HepG2 (cell line): Measurements from ENCODE around the gene IFT43. TPM values are rescaled to one million over a fixed set of nuclear protein-coding genes. Genes with fewer than 3 reads are reported as not detected.

Experiments used
- ATAC-seq: fragments of 200-7000 bp; cut with Tn5 transposase; 3 replicates; pipeline ENCODE4 v1.9.1; 2020; ENCODE audit warnings: mild to moderate bottlenecking, moderate library complexity
- BruUV-seq: library from RNA; stranded (reverse); fragments of 400-500 nt; replicated peaks from 2 replicates; lab custom pipeline; 2021; lab: Mats Ljungman, UMichigan
- CTCF ChIA-PET: fragments of 300-600 bp; formaldehyde crosslinking; extraction: SDS; loops from one replicate; lab custom pipeline; 2021; ENCODE audit warnings: low total read pairs, inconsistent platforms, low intra/inter-chr PET ratio; lab: Yijun Ruan, JAX
- POLR2A ChIA-PET: fragments of 350-600 bp; sonication (Branson Sonifier 250); formaldehyde crosslinking; loops from one replicate; lab custom pipeline; 2020; ENCODE audit warnings: antibody characterized with exemption, inconsistent platforms; lab: Yijun Ruan, JAX
- DNase-seq: peaks from one replicate; pipeline ENCODE4 v3.0.0-alpha.2; 2015; ENCODE audit warnings: low spot score
- FAIRE-seq: peaks from 3 replicates; lab custom pipeline; 2011; peaks lifted over from hg19 to GRCh38; lab: Jason Lieb, UNC
- H2AFZ ChIP-seq: one replicate; pipeline ENCODE4 v1.6.1; 2011; ENCODE audit warnings: low read length, inconsistent platforms
- H3K27ac ChIP-seq: fragments of 300-600 bp; 3 replicates; pipeline ENCODE4 v1.8.0; 2011; ENCODE audit warnings: mixed run types, mild to moderate bottlenecking, mixed read lengths, low read length, inconsistent platforms; ENCODE audit not compliant: insufficient read depth; ENCODE audit errors: extremely low read length
- H3K27me3 ChIP-seq, 2 experiments: fragments of 200-600 bp in 1 of 2; 2 replicates in 1 of 2; 3 replicates in 1 of 2; pipeline versions ENCODE4 v1.6.0 to v1.8.0; 2011; ENCODE audit warnings: low read length in 2 of 2, mild to moderate bottlenecking in 2 of 2, moderate library complexity in 2 of 2, inconsistent platforms in 1 of 2; ENCODE audit not compliant: insufficient read depth in 2 of 2, control insufficient read depth in 1 of 2
- H3K36me3 ChIP-seq, 2 experiments: fragments of 200-600 bp in 1 of 2; replicated peaks in 1 of 2; 2 replicates in 1 of 2; 3 replicates in 1 of 2; pipeline versions ENCODE4 v1.5.1 to v1.8.0; 2011; ENCODE audit warnings: low read length in 2 of 2, inconsistent platforms in 1 of 2; ENCODE audit not compliant: insufficient read depth in 2 of 2, control insufficient read depth in 1 of 2
- H3K4me1 ChIP-seq: 2 replicates; pipeline ENCODE4 v1.5.1; 2012; ENCODE audit warnings: low read length, inconsistent platforms; ENCODE audit not compliant: insufficient read depth
- H3K4me2 ChIP-seq: 2 replicates; pipeline ENCODE4 v1.6.0; 2011; ENCODE audit warnings: low read depth, low read length, inconsistent platforms
- H3K4me3 ChIP-seq, 3 experiments: fragments of 200-600 bp in 1 of 3; sonication (generic), shearing (Covaris generic) in 1 of 3; replicated peaks in 1 of 3; 2 replicates each; pipeline ENCODE4 v1.5.1; 2011 to 2016; ENCODE audit warnings: low read length in 3 of 3, inconsistent platforms in 2 of 3, low read depth in 2 of 3, mild to moderate bottlenecking in 2 of 3, control low read depth in 1 of 3, mixed read lengths in 1 of 3; ENCODE audit not compliant: insufficient read depth in 1 of 3
- H3K79me2 ChIP-seq: one replicate; pipeline ENCODE4 v1.6.1; 2011; ENCODE audit warnings: low read length, inconsistent platforms; ENCODE audit not compliant: insufficient read depth
- H3K9ac ChIP-seq: 2 replicates; pipeline ENCODE4 v1.6.0; 2011; ENCODE audit warnings: mild to moderate bottlenecking, low read depth, low read length, inconsistent platforms; ENCODE audit not compliant: insufficient read depth
- H3K9me3 ChIP-seq: 2 replicates; pipeline ENCODE4 v1.5.1; 2012; ENCODE audit warnings: mild to moderate bottlenecking, low read length
- H4K20me1 ChIP-seq: 2 replicates; pipeline ENCODE4 v1.6.0; 2011; ENCODE audit warnings: inconsistent platforms, mild to moderate bottlenecking, low read length, moderate library complexity; ENCODE audit not compliant: insufficient read depth
- ARID5B ChIP-seq: IDR thresholded peaks from 2 replicates; pipeline ENCODE4 v1.4.0; 2020; ENCODE audit warnings: mild to moderate bottlenecking, missing genetic modification reagents
- MBD4 ChIP-seq: IDR thresholded peaks from 2 replicates; pipeline ENCODE4 v1.6.1; 2012; ENCODE audit warnings: low read length, inconsistent platforms, borderline replicate concordance
- MZF1 ChIP-seq: sonication (generic); formaldehyde crosslinking; IDR thresholded peaks from 2 replicates; pipeline ENCODE4 v1.8.1; 2023; ENCODE audit warnings: mild to moderate bottlenecking, missing genetic modification reagents, borderline replicate concordance
- PAWR ChIP-seq: sonication (generic); formaldehyde crosslinking; IDR thresholded peaks from 2 replicates; pipeline ENCODE4 v1.4.0; 2020; ENCODE audit warnings: missing genetic modification reagents, mild to moderate bottlenecking, borderline replicate concordance
- POLR2AphosphoS5 ChIP-seq: IDR thresholded peaks from 2 replicates; pipeline ENCODE4 v1.6.1; 2012; ENCODE audit warnings: low read depth, low read length
- PTBP1 ChIP-seq: fragments of 200-400 bp; formaldehyde crosslinking; IDR thresholded peaks from 2 replicates; pipeline ENCODE4 v1.6.1; 2018; ENCODE audit warnings: low read length, low read depth; ENCODE audit not compliant: poor library complexity, severe bottlenecking
- RXRB ChIP-seq: IDR thresholded peaks from 2 replicates; pipeline ENCODE4 v1.6.1; 2016; ENCODE audit warnings: borderline replicate concordance, missing genetic modification reagents, missing compliant biosample characterization
- ZC3H4 ChIP-seq: sonication (generic); formaldehyde crosslinking; IDR thresholded peaks from 2 replicates; pipeline ENCODE4 v1.4.0; 2020; ENCODE audit warnings: missing genetic modification reagents, borderline replicate concordance
- ZNF121 ChIP-seq: sonication (generic); formaldehyde crosslinking; IDR thresholded peaks from 2 replicates; pipeline ENCODE4 v1.5.0; 2020; ENCODE audit warnings: mild to moderate bottlenecking, missing genetic modification reagents
- ZNF20 ChIP-seq: sonication (generic); formaldehyde crosslinking; IDR thresholded peaks from 2 replicates; pipeline ENCODE4 v1.4.0; 2020; ENCODE audit warnings: mild to moderate bottlenecking, moderate library complexity, missing genetic modification reagents
- ZNF503 ChIP-seq: sonication (generic); formaldehyde crosslinking; IDR thresholded peaks from 2 replicates; pipeline ENCODE4 v1.4.0; 2020; ENCODE audit warnings: missing genetic modification reagents
- ZNF576 ChIP-seq: sonication (generic); formaldehyde crosslinking; IDR thresholded peaks from 2 replicates; pipeline ENCODE4 v1.4.0; 2020; ENCODE audit warnings: mild to moderate bottlenecking, missing genetic modification reagents
- ZNF674 ChIP-seq: sonication (generic); formaldehyde crosslinking; IDR thresholded peaks from 2 replicates; pipeline ENCODE4 v1.5.0; 2020; ENCODE audit warnings: low read depth, mild to moderate bottlenecking, missing genetic modification reagents
- ZNF691 ChIP-seq: sonication (generic); formaldehyde crosslinking; IDR thresholded peaks from 2 replicates; pipeline ENCODE4 v1.4.0; 2020; ENCODE audit warnings: missing genetic modification reagents, low read depth, mild to moderate bottlenecking, borderline replicate concordance
- ZNF770 ChIP-seq: sonication (generic); formaldehyde crosslinking; IDR thresholded peaks from 2 replicates; pipeline ENCODE4 v1.5.0; 2020; ENCODE audit warnings: mild to moderate bottlenecking, missing genetic modification reagents
- ZNF776 ChIP-seq: sonication (generic); formaldehyde crosslinking; IDR thresholded peaks from 2 replicates; pipeline ENCODE4 v1.4.0; 2020; ENCODE audit warnings: mild to moderate bottlenecking, missing genetic modification reagents
- ZSCAN12 ChIP-seq: sonication (generic); formaldehyde crosslinking; IDR thresholded peaks from 2 replicates; pipeline ENCODE4 v1.9.0; 2021; ENCODE audit warnings: mild to moderate bottlenecking, missing genetic modification reagents
- WGBS: methylation state at CpG from one replicate; pipeline ENCODE4 v1.1.6; 2017; ENCODE audit warnings: low lambda C conversion rate; 5-methylcytosine and 5-hydroxymethylcytosine counted together
- in situ Hi-C: cut with HindIII; loops from 2 replicates; pipeline ENCODE4 v1.10.0; 2017; ENCODE audit warnings: low pct_unique_long_range_greater_than_20kb; ENCODE audit not compliant: extremely low pct_ligation_motif_present
- intact Hi-C: fragments of 100-400 bp; cut with micrococcal nuclease; formaldehyde crosslinking; loops from one replicate; pipeline ENCODE4 v1.10.0; 2022; ENCODE audit not compliant: unreplicated experiment
- polyA plus RNA-seq, 8 experiments: library from polyadenylated mRNA; depleted of rRNA in 3 of 8; stranded (reverse) in 7 of 8; unstranded in 1 of 8; fragments of >200 nt; fragmentation: Illumina TruSeq in 4 of 8; extraction: Trizol in 4 of 8; gene quantifications; 2 replicates each; pipeline versions ENCODE4 v1.2.1 to v1.2.3, GENCODE V29; 2011 to 2016; ENCODE audit warnings: low read depth in 4 of 8, missing spikeins in 1 of 8, mixed read lengths in 1 of 8; ENCODE audit not compliant: insufficient read depth in 1 of 8
- total RNA-seq, 5 experiments: library from RNA; depleted of rRNA; stranded (reverse); fragments of >200 nt; fragmentation: Illumina TruSeq; extraction: Trizol; gene quantifications; 2 replicates each; pipeline ENCODE4 v1.2.3, GENCODE V29; 2016; ENCODE audit warnings: low read depth in 1 of 5

IFT43 gene
- total and polyA plus RNA-seq, 2 of the 13 experiments (the other 11 are each of a cell fraction or from before 2014, with no cell fraction given) = 0.15 to 0.55 TPM

- H3K79me2 ChIP-seq = no peaks in the 10 kb centered on the region
- POLR2A ChIA-PET = no interaction called here
- H3K27ac ChIP-seq = no peak overlapping the region
- in situ Hi-C loops = no loop called here
- H3K4me2 ChIP-seq = no peak overlapping the region
- H2AFZ ChIP-seq = no peak overlapping the region
- CTCF ChIA-PET = no interaction called here
- H3K4me3 ChIP-seq = no peak overlapping the region
- 74% methylated on average over 9 of the region's 9 CpGs for WGBS
- no TSS peak for BruUV-seq
- no peak overlapping the region for H3K9ac ChIP-seq
- no peak for FAIRE-seq
- no peaks in the 10 kb centered on the region for H4K20me1 ChIP-seq
- no peak for DNase-seq
- intact Hi-C loops = no loop called here
- H3K27me3 ChIP-seq = no peaks in the 10 kb centered on the region; a peak in 2 of 5 replicates
- ATAC-seq = no peak
- no peaks in the 10 kb centered on the region for H3K36me3 ChIP-seq
- H3K9me3 ChIP-seq = no peaks in the 10 kb centered on the region
- no peaks in the 10 kb centered on the region for H3K4me1 ChIP-seq
- TF ChIP-seq RXRB (no peak), ARID5B (CRISPR knock-in tag) (no peak), PAWR (CRISPR knock-in tag) (no peak), MBD4 (no peak), ZNF576 (CRISPR knock-in tag) (no peak), MZF1 (CRISPR knock-in tag) (no peak), ZNF503 (no peak), ZNF770 (CRISPR knock-in tag) (no peak), ZNF776 (CRISPR knock-in tag) (no peak), ZSCAN12 (no peak), ZNF674 (no peak), POLR2AphosphoS5 (no peak), PTBP1 (no peak), ZNF121 (CRISPR knock-in tag) (no peak), ZNF691 (CRISPR knock-in tag) (no peak), ZNF20 (CRISPR knock-in tag) (no peak), ZC3H4 (CRISPR knock-in tag) (no peak)
Observed at GRCh38 chr14:76012354-76012753, 26.8 kb downstream of the IFT43 start.
